ENCODE results near the gene ARHGEF38. TPM values are rescaled to one million over a fixed set of nuclear protein-coding genes. Genes with fewer than 3 reads are reported as not detected.
"Not testable (repeated sequence)": the region's sequence is repeated elsewhere in the genome, so short reads cannot be mapped to it uniquely, and the experiment has no call there.

ARHGEF38 gene
- total RNA-seq, 2 experiments from 2014 or later, result not detected

GRCh38 chr4:105605493-105605892 lies 53.1 kb downstream of the ARHGEF38 start:
- H3K4me3 Mint-ChIP-seq, result no peak overlapping the region
- ATAC-seq (no peak), DNase-seq (no peak)
- CTCF ChIA-PET, result no interaction called here
- no peaks in the 10 kb centered on the region for H3K4me1 Mint-ChIP-seq
- no peaks in the 10 kb centered on the region for H3K9me3 Mint-ChIP-seq (ENCODE audit: low read depth)
- no peaks in the 10 kb centered on the region for H3K36me3 Mint-ChIP-seq
- no peak overlapping the region for H3K27ac Mint-ChIP-seq
- H3K27me3 Mint-ChIP-seq, result peaks cover 13% of the 10 kb centered on the region

GRCh38 chr4:105607876-105608275 lies 55.5 kb downstream of the ARHGEF38 start:
- H3K4me1 Mint-ChIP-seq, result no peaks in the 10 kb centered on the region
- CTCF ChIA-PET, result no interaction called here
- ATAC-seq, result no peak
- peaks cover 13% of the 10 kb centered on the region for H3K27me3 Mint-ChIP-seq
- no peak overlapping the region for H3K27ac Mint-ChIP-seq
- no peak for DNase-seq
- H3K4me3 Mint-ChIP-seq, result no peak overlapping the region
- no peaks in the 10 kb centered on the region for H3K9me3 Mint-ChIP-seq (ENCODE audit: low read depth)
- H3K36me3 Mint-ChIP-seq, result no peaks in the 10 kb centered on the region

DNA sequence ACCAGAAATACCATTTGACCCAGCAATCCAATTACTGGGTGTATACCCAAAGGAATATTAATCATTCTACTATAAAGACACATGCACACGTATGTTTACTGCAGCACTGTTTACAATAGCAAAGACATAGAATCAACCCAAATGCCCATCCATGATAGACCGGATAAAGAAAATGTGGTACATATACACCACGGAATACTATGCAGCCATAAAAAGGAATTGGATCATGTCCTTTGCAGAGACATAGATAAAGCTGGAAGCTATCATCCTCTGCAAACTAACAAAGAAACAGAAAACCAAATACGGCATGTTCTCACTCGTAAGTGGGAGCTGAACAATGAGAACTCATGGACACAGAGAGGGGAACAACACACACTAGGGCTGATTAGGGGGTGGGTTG lies 57.4 kb downstream of the ARHGEF38 start:
- DNase-seq; H3K27ac Mint-ChIP-seq; H3K9me3 Mint-ChIP-seq (ENCODE audit: low read depth); H3K36me3 Mint-ChIP-seq; CTCF ChIA-PET; H3K4me1 Mint-ChIP-seq; ATAC-seq; H3K4me3 Mint-ChIP-seq: not testable (repeated sequence)
- peaks cover 13% of the 10 kb centered on the region for H3K27me3 Mint-ChIP-seq

DNA sequence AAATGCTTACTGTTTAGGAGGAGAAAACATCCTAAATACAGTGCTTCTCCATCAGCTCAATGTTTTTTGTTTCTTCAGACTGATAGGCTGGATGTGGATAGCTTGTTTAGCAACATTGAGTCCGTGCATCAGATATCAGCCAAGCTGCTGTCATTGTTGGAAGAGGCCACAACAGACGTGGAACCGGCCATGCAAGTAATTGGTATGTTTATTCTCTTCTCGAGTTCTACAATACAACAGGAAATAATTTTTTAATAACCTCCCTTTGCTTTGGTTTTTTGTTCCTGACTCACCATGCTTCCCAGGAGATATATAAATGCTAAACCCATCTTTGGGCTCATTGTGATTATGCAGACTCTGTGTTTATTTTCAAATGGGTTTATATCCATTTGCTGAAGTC lies 60.9 kb downstream of the ARHGEF38 start:
- H3K36me3 Mint-ChIP-seq, result no peaks in the 10 kb centered on the region
- H3K27me3 Mint-ChIP-seq, result peaks cover 7% of the 10 kb centered on the region
- H3K4me3 Mint-ChIP-seq, result no peak overlapping the region
- DNase-seq, result no peak
- CTCF ChIA-PET, result no interaction called here
- no peak for ATAC-seq
- H3K4me1 Mint-ChIP-seq, result no peaks in the 10 kb centered on the region
- H3K9me3 Mint-ChIP-seq (ENCODE audit: low read depth), result no peaks in the 10 kb centered on the region
- H3K27ac Mint-ChIP-seq, result no peak overlapping the region

- ATAC-seq, result no peak
- H3K27ac Mint-ChIP-seq, result no peak overlapping the region
- no peak overlapping the region for H3K4me3 Mint-ChIP-seq
- H3K36me3 Mint-ChIP-seq, result no peaks in the 10 kb centered on the region
- H3K4me1 Mint-ChIP-seq, result no peaks in the 10 kb centered on the region
- CTCF ChIA-PET, result no interaction called here
- no peaks in the 10 kb centered on the region for H3K27me3 Mint-ChIP-seq
- no peaks in the 10 kb centered on the region for H3K9me3 Mint-ChIP-seq (ENCODE audit: low read depth)
- DNase-seq, result no peak
These were observed 66.9 kb downstream of the ARHGEF38 start for GRCh38 chr4:105619188-105619931.

GRCh38 chr4:105620640-105621323 lies 68.4 kb downstream of the ARHGEF38 start:
- DNase-seq (no peak), ATAC-seq (no peak)
- Mint-ChIP-seq H3K27me3 (peaks cover 3% of the 10 kb centered on the region), H3K4me3 (no peak overlapping the region), H3K4me1 (peaks cover 2% of the 10 kb centered on the region), H3K36me3 (no peaks in the 10 kb centered on the region), H3K9me3 (ENCODE audit: low read depth) (no peaks in the 10 kb centered on the region), H3K27ac (no peak overlapping the region)
- CTCF ChIA-PET, result no interaction called here

DNA sequence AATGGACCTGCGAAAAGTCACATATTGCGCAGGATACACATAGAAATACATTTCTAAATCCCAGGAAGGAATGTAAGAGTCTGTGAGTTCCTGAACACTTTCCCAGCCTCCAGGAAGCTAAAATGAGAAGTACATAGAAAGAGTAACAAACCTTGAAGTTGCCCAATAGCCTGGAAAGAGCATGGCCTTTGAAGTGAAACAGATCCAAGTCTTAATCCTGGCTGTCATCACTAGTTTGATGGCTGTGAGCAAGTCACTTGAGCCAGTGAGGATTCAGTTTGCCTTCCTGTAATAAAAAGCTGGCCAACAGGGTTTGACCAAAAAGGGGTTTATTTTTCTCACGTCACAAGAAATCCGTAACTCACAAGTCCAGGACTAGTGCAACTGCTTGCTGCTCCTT lies 69.8 kb downstream of the ARHGEF38 start:
- Mint-ChIP-seq H3K36me3 (no peaks in the 10 kb centered on the region), H3K27me3 (peaks cover 10% of the 10 kb centered on the region), H3K4me3 (no peak overlapping the region), H3K9me3 (ENCODE audit: low read depth) (no peaks in the 10 kb centered on the region), H3K4me1 (peaks cover 2% of the 10 kb centered on the region), H3K27ac (no peak overlapping the region)
- DNase-seq (no peak), ATAC-seq (no peak)
- CTCF ChIA-PET, result no interaction called here

- no peaks in the 10 kb centered on the region for H3K9me3 Mint-ChIP-seq (ENCODE audit: low read depth)
- DNase-seq (no peak), ATAC-seq (no peak)
- H3K27me3 Mint-ChIP-seq, result peaks cover 15% of the 10 kb centered on the region
- H3K4me3 Mint-ChIP-seq, result no peak overlapping the region
- CTCF ChIA-PET, result no interaction called here
- peaks cover 2% of the 10 kb centered on the region for H3K4me1 Mint-ChIP-seq
- no peak overlapping the region for H3K27ac Mint-ChIP-seq
- H3K36me3 Mint-ChIP-seq, result no peaks in the 10 kb centered on the region
These were observed 70.7 kb downstream of the ARHGEF38 start for GRCh38 chr4:105623099-105623498.

DNA sequence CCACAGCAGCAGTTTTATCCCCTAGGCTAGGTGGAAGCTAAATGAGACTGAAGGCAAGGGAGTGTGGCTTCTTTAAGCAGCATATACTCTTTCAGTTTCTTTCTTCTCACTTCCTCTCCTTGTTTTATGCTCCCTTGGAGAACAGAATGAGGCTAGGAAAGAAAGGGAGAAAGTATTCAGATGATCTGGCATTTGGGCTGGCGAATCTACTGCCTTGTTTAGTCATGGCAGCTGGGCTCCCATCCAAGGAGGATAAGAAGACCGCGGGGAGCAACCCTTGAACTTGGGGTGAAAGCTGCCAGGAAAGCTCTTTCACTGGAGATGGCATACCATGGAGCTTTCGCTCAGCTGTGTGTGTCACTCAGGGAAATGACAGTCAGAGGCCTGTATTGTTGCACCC lies 72.1 kb downstream of the ARHGEF38 start:
- Mint-ChIP-seq H3K27me3 (peaks cover 22% of the 10 kb centered on the region), H3K4me3 (no peak overlapping the region), H3K9me3 (ENCODE audit: low read depth) (no peaks in the 10 kb centered on the region), H3K36me3 (no peaks in the 10 kb centered on the region), H3K27ac (no peak overlapping the region), H3K4me1 (peaks cover 2% of the 10 kb centered on the region)
- ATAC-seq (no peak), DNase-seq (no peak)
- CTCF ChIA-PET, result no interaction called here

GRCh38 chr4:105625214-105625613 lies 72.8 kb downstream of the ARHGEF38 start:
- CTCF ChIA-PET, result no interaction called here
- peaks cover 2% of the 10 kb centered on the region for H3K4me1 Mint-ChIP-seq
- no peak for DNase-seq
- no peak overlapping the region for H3K27ac Mint-ChIP-seq
- H3K4me3 Mint-ChIP-seq, result no peak overlapping the region
- H3K36me3 Mint-ChIP-seq, result no peaks in the 10 kb centered on the region
- no peak for ATAC-seq
- no peaks in the 10 kb centered on the region for H3K9me3 Mint-ChIP-seq (ENCODE audit: low read depth)
- H3K27me3 Mint-ChIP-seq, result peaks cover 22% of the 10 kb centered on the region

GRCh38 chr4:105626846-105627245 lies 74.4 kb downstream of the ARHGEF38 start:
- CTCF ChIA-PET, result no interaction called here
- Mint-ChIP-seq H3K4me3 (no peak overlapping the region), H3K27ac (no peak overlapping the region), H3K27me3 (peaks cover 22% of the 10 kb centered on the region), H3K4me1 (peaks cover 2% of the 10 kb centered on the region), H3K36me3 (no peaks in the 10 kb centered on the region), H3K9me3 (ENCODE audit: low read depth) (no peaks in the 10 kb centered on the region)
- ATAC-seq (no peak), DNase-seq (no peak)

GRCh38 chr4:105627620-105628019 lies 75.2 kb downstream of the ARHGEF38 start:
- DNase-seq, result no peak
- Mint-ChIP-seq H3K4me1 (peaks cover 2% of the 10 kb centered on the region), H3K27ac (no peak overlapping the region), H3K36me3 (no peaks in the 10 kb centered on the region), H3K27me3 (peaks cover 22% of the 10 kb centered on the region), H3K4me3 (no peak overlapping the region), H3K9me3 (ENCODE audit: low read depth) (no peaks in the 10 kb centered on the region)
- ATAC-seq, result no peak
- CTCF ChIA-PET, result no interaction called here

GRCh38 chr4:105630670-105631655 lies 78.5 kb downstream of the ARHGEF38 start:
- no peaks in the 10 kb centered on the region for H3K36me3 Mint-ChIP-seq
- peaks cover 26% of the 10 kb centered on the region for H3K27me3 Mint-ChIP-seq
- no peak for ATAC-seq
- no peaks in the 10 kb centered on the region for H3K9me3 Mint-ChIP-seq (ENCODE audit: low read depth)
- H3K27ac Mint-ChIP-seq, result no peak overlapping the region
- H3K4me3 Mint-ChIP-seq, result no peak overlapping the region
- DNase-seq, result no peak
- no peaks in the 10 kb centered on the region for H3K4me1 Mint-ChIP-seq
- CTCF ChIA-PET, result interaction anchor here (1.0 kb wide), 1 partner anchor 13 kb away, joined by 3 read pairs; no protein-coding TSS in a partner anchor

Data from activated CD8-positive, alpha-beta memory T cell treated with anti-CD3 and anti-CD28 coated beads, Interleukin-2, amount 10 ng/mL, durations not matched to agents 7 days and 5 days (primary cell).